WTC11 (cell line): ENCODE data around the gene PGPEP1. TPM values are rescaled to one million over a fixed set of nuclear protein-coding genes. Genes with fewer than 3 reads are reported as not detected.

Experiments
- ATAC-seq: fragments of 200-7000 bp; cut with Tn5 transposase; 2 replicates; pipeline ENCODE4 v1.10.0; 2021; ENCODE audit warnings: mild to moderate bottlenecking, moderate library complexity
- CTCF ChIA-PET: fragments of 300-600 bp; sonication (Branson Sonifier 250); formaldehyde crosslinking; loops from one replicate; lab custom pipeline; 2021; ENCODE audit warnings: antibody characterized with exemption; lab: Charles Lee
- POLR2A ChIA-PET: fragments of 350-600 bp; sonication (Branson Sonifier 250); formaldehyde crosslinking; loops from one replicate; lab custom pipeline; 2021; ENCODE audit warnings: antibody characterized with exemption; lab: Charles Lee
- DNase-seq: peaks from one replicate; pipeline ENCODE4 v3.0.0; 2021; ENCODE audit warnings: low spot score
- H3K27ac Mint-ChIP-seq: 2 replicates; pipeline ENCODE4 v1.8.0; 2021; ENCODE audit warnings: mixed read lengths
- H3K27me3 Mint-ChIP-seq: 2 replicates; pipeline ENCODE4 v1.8.0; 2021; ENCODE audit warnings: low read depth, mild to moderate bottlenecking, moderate library complexity, mixed read lengths
- H3K36me3 Mint-ChIP-seq: 2 replicates; pipeline ENCODE4 v1.8.0; 2021; ENCODE audit warnings: mixed read lengths
- H3K4me1 Mint-ChIP-seq: 2 replicates; pipeline ENCODE4 v1.8.0; 2022; ENCODE audit warnings: mixed read lengths
- H3K4me3 Mint-ChIP-seq: 2 replicates; pipeline ENCODE4 v1.8.0; 2021; ENCODE audit warnings: mild to moderate bottlenecking, moderate library complexity, mixed read lengths
- H3K9me3 Mint-ChIP-seq: 2 replicates; pipeline ENCODE4 v1.8.0; 2021; ENCODE audit warnings: mixed read lengths
- AR ChIP-seq: fragments of 250-450 bp; sonication (Bioruptor Pico); IDR thresholded peaks from 2 replicates; pipeline ENCODE4 v1.9.0; 2021; ENCODE audit warnings: mild to moderate bottlenecking
- ATF2 ChIP-seq: sonication (generic); formaldehyde crosslinking; IDR thresholded peaks from 2 replicates; pipeline ENCODE4 v1.8.1; 2022; ENCODE audit warnings: low read depth, missing genetic modification reagents, borderline replicate concordance
- CREB1 ChIP-seq: sonication (generic); formaldehyde crosslinking; IDR thresholded peaks from 2 replicates; pipeline ENCODE4 v1.8.0; 2023; ENCODE audit warnings: mild to moderate bottlenecking, missing genetic modification reagents
- ELF4 ChIP-seq: sonication (generic); formaldehyde crosslinking; IDR thresholded peaks from 2 replicates; pipeline ENCODE4 v1.8.1; 2022; ENCODE audit warnings: low read depth, mild to moderate bottlenecking, moderate library complexity, missing genetic modification reagents
- FOXK1 ChIP-seq: sonication (generic); formaldehyde crosslinking; IDR thresholded peaks from 2 replicates; pipeline ENCODE4 v1.8.0; 2022; ENCODE audit warnings: mild to moderate bottlenecking, moderate library complexity, missing genetic modification reagents
- GABPB1 ChIP-seq: sonication (generic); formaldehyde crosslinking; IDR thresholded peaks from 2 replicates; pipeline ENCODE4 v1.8.1; 2023; ENCODE audit warnings: mild to moderate bottlenecking, missing genetic modification reagents
- JAZF1 ChIP-seq: fragments of 250-450 bp; sonication (Bioruptor Pico); IDR thresholded peaks from 2 replicates; pipeline ENCODE4 v1.9.0; 2021; ENCODE audit warnings: moderate library complexity, mild to moderate bottlenecking, inconsistent platforms
- NFATC4 ChIP-seq: fragments of 250-450 bp; sonication (Bioruptor Pico); IDR thresholded peaks from 2 replicates; pipeline ENCODE4 v1.9.0; 2021; ENCODE audit warnings: mild to moderate bottlenecking
- NR1H2 ChIP-seq: sonication (generic); formaldehyde crosslinking; IDR thresholded peaks from 2 replicates; pipeline ENCODE4 v1.9.0; 2021; ENCODE audit warnings: mild to moderate bottlenecking, moderate library complexity, missing genetic modification reagents
- RELA ChIP-seq: sonication (generic); formaldehyde crosslinking; IDR thresholded peaks from 2 replicates; pipeline ENCODE4 v1.8.1; 2022; ENCODE audit warnings: missing genetic modification reagents, mild to moderate bottlenecking, borderline replicate concordance
- RORB ChIP-seq: fragments of 250-450 bp; sonication (Bioruptor Pico); IDR thresholded peaks from 2 replicates; pipeline ENCODE4 v1.9.0; 2021; ENCODE audit warnings: mild to moderate bottlenecking
- SOX15 ChIP-seq: fragments of 250-450 bp; sonication (Bioruptor Pico); IDR thresholded peaks from 2 replicates; pipeline ENCODE4 v1.9.0; 2021; ENCODE audit warnings: mild to moderate bottlenecking
- TEAD1 ChIP-seq: sonication (generic); formaldehyde crosslinking; IDR thresholded peaks from 2 replicates; pipeline ENCODE4 v1.8.0; 2022; ENCODE audit warnings: mild to moderate bottlenecking, missing genetic modification reagents
- ZNF219 ChIP-seq: sonication (generic); formaldehyde crosslinking; IDR thresholded peaks from 2 replicates; pipeline ENCODE4 v1.8.0; 2023; ENCODE audit warnings: missing genetic modification reagents, mild to moderate bottlenecking, borderline replicate concordance
- ZNF317 ChIP-seq: sonication (generic); formaldehyde crosslinking; IDR thresholded peaks from 2 replicates; pipeline ENCODE4 v1.8.1; 2023; ENCODE audit warnings: low read depth, mild to moderate bottlenecking, moderate library complexity, missing genetic modification reagents, borderline replicate concordance
- ZNF416 ChIP-seq: fragments of 250-450 bp; sonication (Bioruptor Pico); IDR thresholded peaks from 2 replicates; pipeline ENCODE4 v1.9.0; 2021; ENCODE audit warnings: mild to moderate bottlenecking, inconsistent platforms
- ZNF425 ChIP-seq: fragments of 250-450 bp; sonication (Bioruptor Pico); conservative IDR thresholded peaks from 2 replicates; pipeline ENCODE4 v1.9.0; 2021; ENCODE audit warnings: mild to moderate bottlenecking
- total RNA-seq: library from RNA; stranded (reverse); gene quantifications from 3 replicates; pipeline ENCODE4 v1.2.3, GENCODE V29; 2021
- TF ChIP-seq, protein P1 (sequence below): fragments of 200-600 bp; IDR thresholded peaks from 2 replicates; pipeline ENCODE4 v1.8.0; 2022; ENCODE audit warnings: antibody characterized with exemption
- TF ChIP-seq, protein P2 (sequence below): sonication (generic); formaldehyde crosslinking; IDR thresholded peaks from 2 replicates; pipeline ENCODE4 v1.8.1; 2023; ENCODE audit warnings: mild to moderate bottlenecking, moderate library complexity, missing genetic modification reagents
- TF ChIP-seq, protein P3 (sequence below): sonication (generic); formaldehyde crosslinking; IDR thresholded peaks from 2 replicates; pipeline ENCODE4 v1.8.0; 2022; ENCODE audit warnings: mild to moderate bottlenecking, missing genetic modification reagents
- TF ChIP-seq, protein P4 (sequence below): fragments of 250-450 bp; sonication (Bioruptor Pico); IDR thresholded peaks from 2 replicates; pipeline ENCODE4 v2.1.2; 2022; ENCODE audit warnings: mild to moderate bottlenecking, moderate library complexity
- TF ChIP-seq, protein P5 (sequence below): fragments of 250-450 bp; sonication (Bioruptor Pico); IDR thresholded peaks from 2 replicates; pipeline ENCODE4 v1.9.0; 2021; ENCODE audit warnings: mild to moderate bottlenecking
- TF ChIP-seq, protein P6 (sequence below): sonication (generic); formaldehyde crosslinking; IDR thresholded peaks from 2 replicates; pipeline ENCODE4 v1.8.0; 2022; ENCODE audit warnings: mild to moderate bottlenecking, missing genetic modification reagents

The PGPEP1 gene
- total RNA-seq, 1 experiment from 2014 or later: 68.1 TPM

GRCh38 chr19:18385675-18386542 lies 45.5 kb downstream of the PGPEP1 start, which contains the start of gene GDF15:
TSS of gene GDF15 (plus strand) at chr19:18386158. CDS start at chr19:18386190, 32 bp downstream.
- POLR2A ChIA-PET: interaction anchor here (0.5 to 1.7 kb wide), 9 partner anchors 11 to 932 kb away, joined by 3 to 13 read pairs (median 4); partner anchors contain the start of gene JUND
- Mint-ChIP-seq H3K4me1 (peaks cover 32% of the 10 kb centered on the region), H3K9me3 (no peaks in the 10 kb centered on the region), H3K4me3 (peak within 1 kb of the TSS; percentile 73), H3K36me3 (peaks cover 11% of the 10 kb centered on the region), H3K27ac (peak within 1 kb of the TSS; percentile 83), H3K27me3 (peaks cover 32% of the 10 kb centered on the region)
- peak; percentile 84 for ATAC-seq
- CTCF ChIA-PET: interaction anchor here (0.6 to 4.5 kb wide), 36 partner anchors 8 to 191 kb away, joined by 3 to 94 read pairs (median 4); partner anchors contain the start of genes LRRC25, LSM4, RAB3A and SSBP4
- peak; percentile 90 for DNase-seq
- TF ChIP-seq NR1H2 (no peak), RORB (CRISPR knock-in tag) (no peak), SOX15 (no peak), ZNF416 (CRISPR knock-in tag) (no peak), TEAD1 (CRISPR knock-in tag) (no peak), JAZF1 (CRISPR knock-in tag) (no peak), NFATC4 (CRISPR knock-in tag) (no peak), ELF4 (no peak), ZNF425 (CRISPR knock-in tag) (no peak), AR (CRISPR knock-in tag) (no peak), RELA (CRISPR knock-in tag) (no peak), ZNF219 (CRISPR knock-in tag) (no peak), ZNF317 (CRISPR knock-in tag) (0 out of 2 replicates have a peak, but pooled peaks have one; percentile 42), GABPB1 (CRISPR knock-in tag) (peak; percentile 83), ATF2 (CRISPR knock-in tag) (no peak), FOXK1 (peak; percentile 79), CREB1 (CRISPR knock-in tag) (no peak)
- TF ChIP-seq, protein P1, sequence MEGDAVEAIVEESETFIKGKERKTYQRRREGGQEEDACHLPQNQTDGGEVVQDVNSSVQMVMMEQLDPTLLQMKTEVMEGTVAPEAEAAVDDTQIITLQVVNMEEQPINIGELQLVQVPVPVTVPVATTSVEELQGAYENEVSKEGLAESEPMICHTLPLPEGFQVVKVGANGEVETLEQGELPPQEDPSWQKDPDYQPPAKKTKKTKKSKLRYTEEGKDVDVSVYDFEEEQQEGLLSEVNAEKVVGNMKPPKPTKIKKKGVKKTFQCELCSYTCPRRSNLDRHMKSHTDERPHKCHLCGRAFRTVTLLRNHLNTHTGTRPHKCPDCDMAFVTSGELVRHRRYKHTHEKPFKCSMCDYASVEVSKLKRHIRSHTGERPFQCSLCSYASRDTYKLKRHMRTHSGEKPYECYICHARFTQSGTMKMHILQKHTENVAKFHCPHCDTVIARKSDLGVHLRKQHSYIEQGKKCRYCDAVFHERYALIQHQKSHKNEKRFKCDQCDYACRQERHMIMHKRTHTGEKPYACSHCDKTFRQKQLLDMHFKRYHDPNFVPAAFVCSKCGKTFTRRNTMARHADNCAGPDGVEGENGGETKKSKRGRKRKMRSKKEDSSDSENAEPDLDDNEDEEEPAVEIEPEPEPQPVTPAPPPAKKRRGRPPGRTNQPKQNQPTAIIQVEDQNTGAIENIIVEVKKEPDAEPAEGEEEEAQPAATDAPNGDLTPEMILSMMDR: peak; percentile 78
- TF ChIP-seq, protein P2, sequence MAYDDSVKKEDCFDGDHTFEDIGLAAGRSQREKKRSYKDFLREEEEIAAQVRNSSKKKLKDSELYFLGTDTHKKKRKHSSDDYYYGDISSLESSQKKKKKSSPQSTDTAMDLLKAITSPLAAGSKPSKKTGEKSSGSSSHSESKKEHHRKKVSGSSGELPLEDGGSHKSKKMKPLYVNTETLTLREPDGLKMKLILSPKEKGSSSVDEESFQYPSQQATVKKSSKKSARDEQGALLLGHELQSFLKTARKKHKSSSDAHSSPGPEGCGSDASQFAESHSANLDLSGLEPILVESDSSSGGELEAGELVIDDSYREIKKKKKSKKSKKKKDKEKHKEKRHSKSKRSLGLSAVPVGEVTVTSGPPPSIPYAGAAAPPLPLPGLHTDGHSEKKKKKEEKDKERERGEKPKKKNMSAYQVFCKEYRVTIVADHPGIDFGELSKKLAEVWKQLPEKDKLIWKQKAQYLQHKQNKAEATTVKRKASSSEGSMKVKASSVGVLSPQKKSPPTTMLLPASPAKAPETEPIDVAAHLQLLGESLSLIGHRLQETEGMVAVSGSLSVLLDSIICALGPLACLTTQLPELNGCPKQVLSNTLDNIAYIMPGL (CRISPR knock-in tag): peak; percentile 96
- TF ChIP-seq, protein P3, sequence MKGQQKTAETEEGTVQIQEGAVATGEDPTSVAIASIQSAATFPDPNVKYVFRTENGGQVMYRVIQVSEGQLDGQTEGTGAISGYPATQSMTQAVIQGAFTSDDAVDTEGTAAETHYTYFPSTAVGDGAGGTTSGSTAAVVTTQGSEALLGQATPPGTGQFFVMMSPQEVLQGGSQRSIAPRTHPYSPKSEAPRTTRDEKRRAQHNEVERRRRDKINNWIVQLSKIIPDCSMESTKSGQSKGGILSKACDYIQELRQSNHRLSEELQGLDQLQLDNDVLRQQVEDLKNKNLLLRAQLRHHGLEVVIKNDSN (CRISPR knock-in tag): peak; percentile 12; the same call in 1 of the 2 replicates
- TF ChIP-seq, protein P4, sequence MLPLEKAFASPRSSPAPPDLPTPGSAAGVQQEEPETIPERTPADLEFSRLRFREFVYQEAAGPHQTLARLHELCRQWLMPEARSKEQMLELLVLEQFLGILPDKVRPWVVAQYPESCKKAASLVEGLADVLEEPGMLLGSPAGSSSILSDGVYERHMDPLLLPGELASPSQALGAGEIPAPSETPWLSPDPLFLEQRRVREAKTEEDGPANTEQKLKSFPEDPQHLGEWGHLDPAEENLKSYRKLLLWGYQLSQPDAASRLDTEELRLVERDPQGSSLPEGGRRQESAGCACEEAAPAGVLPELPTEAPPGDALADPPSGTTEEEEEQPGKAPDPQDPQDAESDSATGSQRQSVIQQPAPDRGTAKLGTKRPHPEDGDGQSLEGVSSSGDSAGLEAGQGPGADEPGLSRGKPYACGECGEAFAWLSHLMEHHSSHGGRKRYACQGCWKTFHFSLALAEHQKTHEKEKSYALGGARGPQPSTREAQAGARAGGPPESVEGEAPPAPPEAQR (CRISPR knock-in tag): no peak
- TF ChIP-seq, protein P5, sequence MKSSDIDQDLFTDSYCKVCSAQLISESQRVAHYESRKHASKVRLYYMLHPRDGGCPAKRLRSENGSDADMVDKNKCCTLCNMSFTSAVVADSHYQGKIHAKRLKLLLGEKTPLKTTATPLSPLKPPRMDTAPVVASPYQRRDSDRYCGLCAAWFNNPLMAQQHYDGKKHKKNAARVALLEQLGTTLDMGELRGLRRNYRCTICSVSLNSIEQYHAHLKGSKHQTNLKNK (CRISPR knock-in tag): no peak
- TF ChIP-seq, protein P6, sequence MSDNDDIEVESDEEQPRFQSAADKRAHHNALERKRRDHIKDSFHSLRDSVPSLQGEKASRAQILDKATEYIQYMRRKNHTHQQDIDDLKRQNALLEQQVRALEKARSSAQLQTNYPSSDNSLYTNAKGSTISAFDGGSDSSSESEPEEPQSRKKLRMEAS (CRISPR knock-in tag): peak; percentile 40; the same call in 1 of the 2 replicates
